ENCODE results near the gene CHRNB4. TPM values are rescaled to one million over a fixed set of nuclear protein-coding genes. Genes with fewer than 3 reads are reported as not detected.

Gene CHRNB4
- total RNA-seq, 6 experiments from 2014 or later: 0.53 TPM; not detected in 5

- Histone ChIP-seq H3K4me1 (no peaks in the 10 kb centered on the region), H3K36me3 (no peaks in the 10 kb centered on the region), H3K27ac (no peak overlapping the region), H3K9me3 (no peaks in the 10 kb centered on the region), H3K4me3 (no peak overlapping the region), H3K27me3 (no peaks in the 10 kb centered on the region)
- intact Hi-C loops (cut with DNase I): no loop called here
- DNase-seq (no peak), ATAC-seq (no peak)
- WGBS (ENCODE audit: insufficient coverage, low coverage, low lambda C conversion rate, missing lambda C conversion rate): 33% methylated on average over 1 of the region's 1 CpG
- no peak for TF ChIP-seq POLR2A (IDR thresholded peaks at IDR 0.05)
- no peak for TF ChIP-seq CTCF (IDR thresholded peaks at IDR 0.05)
Observed at GRCh38 chr15:78574944-78575343, 66.1 kb downstream of the CHRNB4 start.

Small RNA genes lying within 50 kb of the gene (small RNA-seq; reads per million reads assigned to genes)
- gene AC067863.2: 0 reads per million in 2 experiments

Other genes with a start within 250 kb of the CHRNB4 start
- 10 to 100 TPM; 17.1 to 36.2 (median 25.6) TPM for gene IREB2, start 203.0 kb downstream of the CHRNB4 start, total RNA-seq
- gene HYKK, start 133.6 kb downstream of the CHRNB4 start, total RNA-seq: 1 to 10 TPM; 3.7 to 8.9 (median 5.2) TPM
- gene PSMA4, start 100.8 kb downstream of the CHRNB4 start, total RNA-seq: 100 to 1,000 TPM in 3 of 6 experiments, 10 to 100 TPM in 3; 66.1 to 147 (median 92.3) TPM
- under 1 TPM in 5 of 6 experiments, not detected in 1; 0.19 to 0.56 (median 0.38) TPM for gene CHRNA5, start 75.7 kb downstream of the CHRNB4 start, total RNA-seq
- not detected for gene CHRNA3, start 20.2 kb downstream of the CHRNB4 start, total RNA-seq
- gene ADAMTS7, start 170.3 kb upstream of the CHRNB4 start, total RNA-seq: 1 to 10 TPM in 3 of 6 experiments, under 1 TPM in 3; 0.49 to 1.4 (median 1.1) TPM
- 100 to 1,000 TPM in 4 of 6 experiments, 10 to 100 TPM in 2; 86.9 to 126 (median 115) TPM for gene MORF4L1, start 231.7 kb upstream of the CHRNB4 start, total RNA-seq

All from right lobe of liver (tissue), 6 donors.